Hepatic stellate cell (primary cell): ENCODE measurements around the gene PIGH.

Experiments used
- DNase-seq: peaks from one replicate; pipeline ENCODE4 v3.0.0; 2011; ENCODE audit warnings: low spot score

PIGH gene

GRCh38 chr14:67574806-67575205, 25.3 kb downstream of the PIGH start:
- no peak for DNase-seq

DNA sequence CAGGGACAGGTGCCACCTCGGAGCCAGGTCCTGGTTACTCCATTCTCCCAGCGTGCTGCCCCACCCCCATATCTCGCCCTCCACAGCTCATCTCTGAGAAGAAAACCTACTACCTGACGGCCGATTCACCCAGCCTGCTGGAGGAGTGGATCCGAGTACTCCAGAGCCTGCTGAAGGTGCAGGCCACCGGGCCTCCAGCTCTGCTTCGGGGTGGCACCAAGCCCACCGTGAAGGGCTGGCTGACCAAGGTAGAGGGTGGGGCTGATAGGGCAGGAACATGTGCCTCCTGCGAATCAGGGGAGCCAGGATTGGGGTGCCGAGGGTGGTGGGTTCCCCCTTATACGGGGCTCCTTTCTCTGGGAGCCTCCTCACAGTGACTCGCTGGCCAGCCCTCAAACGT, 25.9 kb downstream of the PIGH start:
- DNase-seq = no peak

- no peak for DNase-seq
Observed at GRCh38 chr14:67573228-67574010, 26.6 kb downstream of the PIGH start.

DNA sequence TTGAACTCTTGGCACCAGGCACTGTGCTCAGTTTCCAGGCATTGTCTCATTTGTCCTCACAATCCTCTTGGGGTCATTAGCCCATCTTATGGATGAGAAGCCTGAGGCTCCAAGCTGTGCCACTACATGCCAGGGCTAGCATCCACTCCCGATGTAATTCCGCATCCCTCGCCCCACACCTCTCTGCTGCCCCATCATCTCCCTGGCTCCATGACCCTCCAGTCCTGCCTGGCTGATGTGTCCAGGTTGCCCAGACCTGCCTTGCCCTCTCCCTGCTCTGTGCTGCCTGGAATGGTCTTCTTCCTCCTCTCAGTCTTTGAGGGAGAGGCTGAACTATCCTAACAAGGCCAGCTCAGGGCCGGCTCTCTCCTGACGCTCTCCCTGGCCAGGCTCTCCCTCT, 27.5 kb downstream of the PIGH start:
- no peak for DNase-seq

DNA sequence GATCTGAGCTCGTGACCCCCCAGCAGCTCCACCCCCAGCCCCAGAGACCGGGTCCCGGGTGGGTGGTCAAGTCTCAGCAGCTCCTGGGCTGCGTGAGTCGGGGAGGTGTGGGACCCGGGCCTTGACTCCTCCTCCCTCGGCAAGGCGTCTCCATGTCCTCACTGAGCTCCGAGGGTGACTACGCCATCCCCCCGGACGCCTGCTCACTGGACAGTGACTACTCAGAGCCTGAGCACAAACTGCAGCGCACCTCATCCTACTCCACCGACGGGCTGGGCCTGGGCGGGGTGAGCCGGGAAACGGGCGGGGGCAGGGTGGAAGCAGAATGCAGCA, 28.1 kb downstream of the PIGH start:
- no peak for DNase-seq

DNA sequence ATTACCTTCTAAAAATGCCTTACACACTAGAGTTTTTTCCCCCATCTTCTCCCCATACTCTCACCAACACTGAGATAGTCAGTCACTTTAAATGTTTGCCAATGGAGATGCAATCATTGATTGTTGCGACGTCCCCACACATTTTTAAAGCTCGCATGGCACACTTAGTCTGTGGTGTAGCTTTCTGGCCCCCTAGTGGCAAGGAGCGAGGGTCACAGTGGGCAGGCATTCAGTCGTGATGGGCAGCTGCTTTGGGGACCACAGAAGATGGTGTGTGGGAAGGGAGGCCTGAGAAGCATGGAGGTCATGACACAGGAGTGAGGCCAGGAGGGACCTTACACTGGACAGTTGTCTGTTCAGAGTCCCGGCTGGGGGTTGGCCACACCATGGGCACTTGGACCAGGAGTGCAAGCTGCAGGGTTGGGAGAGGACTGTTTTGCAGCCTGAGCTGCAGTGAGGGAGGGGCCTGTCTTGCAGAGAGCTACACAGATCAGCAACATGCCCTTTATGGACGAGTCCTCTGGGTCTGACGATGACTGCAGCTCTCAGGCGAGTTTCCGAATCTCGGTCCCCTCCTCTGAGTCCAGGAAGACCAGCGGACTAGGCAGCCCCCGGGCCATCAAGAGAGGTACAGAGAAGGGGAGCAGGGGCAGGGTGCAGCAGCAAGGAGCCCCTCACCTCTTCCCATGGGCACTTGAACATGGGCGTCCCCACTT, 28.6 kb downstream of the PIGH start:
- DNase-seq = peak; percentile 77

- no peak for DNase-seq
Observed at GRCh38 chr14:67570453-67570852, 29.6 kb downstream of the PIGH start.

- no peak for DNase-seq
Observed at GRCh38 chr14:67569651-67570290, 30.3 kb downstream of the PIGH start.

DNA sequence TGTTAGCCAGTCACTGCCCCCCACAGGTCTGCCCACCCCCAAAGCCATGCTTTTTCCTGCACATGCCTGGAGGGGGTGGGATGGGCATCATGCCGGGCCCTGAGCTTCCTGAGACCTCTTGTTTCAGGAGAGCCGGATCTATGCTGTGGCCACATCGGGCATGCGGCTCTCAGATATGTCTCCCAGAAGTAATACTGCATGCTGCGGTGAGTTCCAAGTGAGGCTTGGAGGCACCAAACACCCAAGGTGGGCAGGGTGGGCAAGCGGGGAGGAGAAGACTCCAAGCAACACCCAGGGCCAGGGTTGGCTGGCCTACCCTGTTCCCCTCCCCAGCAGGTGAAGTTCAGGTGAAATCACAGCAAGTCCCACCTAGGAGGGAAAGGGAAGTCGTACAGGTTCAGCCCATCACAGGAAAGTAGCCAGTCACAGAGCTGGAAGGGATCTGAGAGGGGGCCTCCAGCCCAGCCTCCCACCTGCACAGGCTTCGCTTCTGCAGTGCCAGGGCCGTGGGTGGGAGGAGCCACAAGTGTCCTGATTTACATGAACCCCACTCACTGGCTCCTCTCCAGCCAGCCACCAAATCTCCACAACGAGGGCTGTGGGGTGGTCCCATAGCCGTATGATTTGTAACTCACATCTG, 30.9 kb downstream of the PIGH start:
- no peak for DNase-seq

GRCh38 chr14:67567654-67568053, 32.4 kb downstream of the PIGH start:
- DNase-seq = no peak

- DNase-seq = no peak
Observed at GRCh38 chr14:67566908-67567307, 33.2 kb downstream of the PIGH start.

DNA sequence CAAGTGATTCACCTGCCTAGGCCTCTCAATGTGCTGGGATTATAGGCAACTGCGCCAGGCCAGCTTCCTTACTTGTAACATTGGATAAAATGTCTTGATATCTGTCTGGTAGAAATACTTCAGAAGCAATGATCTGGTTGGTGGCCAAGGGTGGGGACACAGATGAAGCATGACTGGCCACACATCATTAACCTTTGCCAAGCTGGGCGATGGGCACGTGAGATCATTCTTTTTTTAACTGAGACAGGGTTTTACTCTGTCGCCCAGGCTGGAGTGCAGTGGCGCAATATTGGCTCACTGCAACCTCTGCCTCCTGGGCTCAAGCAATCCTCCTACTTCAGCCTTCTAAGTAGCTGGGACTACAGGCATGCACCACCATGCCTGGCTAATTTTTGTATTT, 35.8 kb downstream of the PIGH start:
- no peak for DNase-seq

- no peak for DNase-seq
Observed at GRCh38 chr14:67562776-67563150, 37.3 kb downstream of the PIGH start.

DNA sequence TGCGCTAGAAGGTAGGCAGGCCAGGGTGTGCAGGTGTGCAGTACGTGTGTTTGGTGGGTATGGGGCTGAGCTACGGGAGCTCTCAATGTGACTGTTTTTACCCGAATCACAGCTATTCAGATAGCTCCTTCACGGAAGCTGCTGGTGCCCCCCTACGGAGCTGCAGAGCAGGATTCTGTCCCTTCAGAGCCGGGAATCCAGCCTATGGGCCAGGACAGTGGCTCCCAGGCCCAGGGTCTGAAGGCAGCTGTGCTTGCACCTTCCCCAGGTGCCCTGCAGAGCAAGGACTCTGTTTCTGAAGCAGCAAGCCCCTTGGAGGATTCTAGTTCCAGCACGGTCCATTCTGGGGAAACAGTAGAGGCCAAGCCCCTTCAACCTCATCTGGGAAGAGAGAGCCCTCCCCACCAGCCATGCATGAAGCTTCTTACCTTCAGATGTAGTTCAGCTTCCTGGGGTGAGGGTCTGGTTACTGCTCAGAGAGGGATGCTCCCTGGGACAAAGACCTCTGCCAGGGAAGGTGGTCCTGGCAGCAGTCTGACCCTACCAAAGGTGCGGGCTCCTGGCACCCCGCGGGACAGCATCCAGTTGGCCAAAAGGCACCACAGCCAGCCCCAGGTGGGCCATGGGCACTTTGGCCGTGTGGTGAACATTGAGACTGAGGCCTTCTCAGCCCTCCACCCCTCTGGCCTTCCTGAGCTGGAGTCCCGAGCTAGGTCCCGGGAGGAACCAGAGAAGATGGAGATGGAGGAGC, 37.9 kb downstream of the PIGH start:
- no peak for DNase-seq

DNA sequence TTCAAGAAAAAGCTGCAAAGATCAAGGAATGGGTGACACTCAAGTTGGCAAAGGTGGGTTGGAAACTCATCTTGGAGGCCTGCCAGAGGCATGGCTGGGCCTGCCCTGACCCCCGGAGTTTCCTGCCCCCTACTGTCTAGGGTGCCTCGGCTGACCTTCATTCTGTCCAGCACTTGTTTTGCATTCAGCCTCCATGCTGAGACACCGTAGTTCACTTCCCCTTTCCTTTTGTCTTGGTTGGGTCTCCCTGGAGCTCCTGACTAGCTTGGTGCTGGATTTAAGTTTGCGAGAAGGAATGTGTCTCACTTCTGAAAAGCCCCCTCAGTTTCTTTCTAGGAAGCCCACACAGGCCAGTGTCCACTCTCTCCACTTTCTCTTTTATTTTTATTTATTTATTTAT, 40.4 kb downstream of the PIGH start:
- no peak for DNase-seq

GRCh38 chr14:67557656-67558055, 42.4 kb downstream of the PIGH start:
- DNase-seq = no peak

- DNase-seq = peak; percentile 46
Observed at GRCh38 chr14:67557118-67557517, 43.0 kb downstream of the PIGH start.

DNA sequence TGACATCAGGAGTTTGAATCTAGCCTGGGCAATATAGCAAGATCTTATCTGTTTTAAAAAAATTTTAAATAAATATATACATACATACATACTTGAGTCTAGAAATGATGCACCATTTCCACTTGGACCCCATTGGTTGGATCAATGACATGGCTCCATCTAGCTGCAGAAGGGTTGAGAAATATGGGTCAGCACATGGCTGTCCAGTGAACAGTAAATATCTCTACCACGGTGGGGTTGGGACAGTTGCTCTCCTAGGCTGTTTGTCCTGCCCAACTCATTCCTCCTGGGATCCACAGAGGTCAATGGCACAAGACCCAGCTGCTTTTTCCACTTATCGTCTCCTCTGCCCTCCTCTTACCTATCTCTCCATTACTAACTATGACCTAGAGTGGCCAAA, 43.4 kb downstream of the PIGH start:
- DNase-seq = no peak

- DNase-seq = no peak
Observed at GRCh38 chr14:67555518-67556090, 44.5 kb downstream of the PIGH start.

- no peak for DNase-seq
Observed at GRCh38 chr14:67554341-67554740, 45.7 kb downstream of the PIGH start.

GRCh38 chr14:67553547-67553946, 46.5 kb downstream of the PIGH start:
- no peak for DNase-seq

- no peak for DNase-seq
Observed at GRCh38 chr14:67551940-67552339, 48.1 kb downstream of the PIGH start.
